Activated CD4-positive, alpha-beta T cell treated with anti-CD3 and anti-CD28 coated beads for 48 hours (primary cell): Measurements from ENCODE around the gene ZBTB12.
"Not testable (repeated sequence)": the region's sequence is repeated elsewhere in the genome, so short reads cannot be mapped to it uniquely, and the experiment has no call there.

Source experiments
- DNase-seq: peaks from one replicate; pipeline ENCODE4 v3.0.0-alpha.2; 2020

ZBTB12 gene

GRCh38 chr6:31874836-31875572 lies 26.9 kb downstream of the ZBTB12 start:
- DNase-seq, result no peak

- no peak for DNase-seq
These were observed 27.7 kb downstream of the ZBTB12 start for GRCh38 chr6:31874084-31874670.

GRCh38 chr6:31871046-31871659 lies 30.7 kb downstream of the ZBTB12 start:
- DNase-seq, result no peak

GRCh38 chr6:31870385-31870921 lies 31.4 kb downstream of the ZBTB12 start:
- no peak for DNase-seq

- DNase-seq, result no peak
These were observed 32.5 kb downstream of the ZBTB12 start for GRCh38 chr6:31869343-31869742.

GRCh38 chr6:31868658-31868971 lies 33.3 kb downstream of the ZBTB12 start:
- not testable (repeated sequence) for DNase-seq

- DNase-seq, result no peak
These were observed 36.4 kb downstream of the ZBTB12 start for GRCh38 chr6:31865205-31866118.

- DNase-seq, result no peak
These were observed 37.1 kb downstream of the ZBTB12 start for GRCh38 chr6:31864818-31865204.

GRCh38 chr6:31864123-31864562 lies 37.7 kb downstream of the ZBTB12 start:
- DNase-seq, result not testable (repeated sequence)

- DNase-seq, result peak; percentile 99
These were observed 39.3 kb downstream of the ZBTB12 start, which contains the start of gene NEU1 for GRCh38 chr6:31862344-31863235. Gene NEU1, minus strand, starts transcription at chr6:31862821. Its CDS starts 45 bp downstream, at chr6:31862776.

- no peak for DNase-seq
These were observed 40.0 kb downstream of the ZBTB12 start for GRCh38 chr6:31861919-31862343.

- no peak for DNase-seq
These were observed 40.7 kb downstream of the ZBTB12 start for GRCh38 chr6:31861150-31861549.

- DNase-seq, result no peak
These were observed 41.5 kb downstream of the ZBTB12 start for GRCh38 chr6:31860349-31860748.

GRCh38 chr6:31859923-31860322 lies 42.0 kb downstream of the ZBTB12 start:
- no peak for DNase-seq

GRCh38 chr6:31858707-31859106 lies 43.2 kb downstream of the ZBTB12 start:
- DNase-seq, result no peak

- not testable (repeated sequence) for DNase-seq
These were observed 44.1 kb downstream of the ZBTB12 start for GRCh38 chr6:31857774-31858173.

- DNase-seq, result not testable (repeated sequence)
These were observed 49.7 kb downstream of the ZBTB12 start for GRCh38 chr6:31851980-31852718.

GRCh38 chr6:31851485-31851832 lies 50.4 kb downstream of the ZBTB12 start:
- no peak for DNase-seq

GRCh38 chr6:31850765-31851484 lies 51.0 kb downstream of the ZBTB12 start:
- no peak for DNase-seq
